ENCODE measurements around the gene EXOSC3. TPM values are rescaled to one million over a fixed set of nuclear protein-coding genes. Genes with fewer than 3 reads are reported as not detected.
A peak's percentile ranks its signal among the peaks of the same experiment; 100 is the strongest.

The EXOSC3 gene
- total and polyA plus RNA-seq, 2 of the 13 experiments (the other 11 are each of a cell fraction or from before 2014, with no cell fraction given), result 17.5 to 68.7 TPM

DNA sequence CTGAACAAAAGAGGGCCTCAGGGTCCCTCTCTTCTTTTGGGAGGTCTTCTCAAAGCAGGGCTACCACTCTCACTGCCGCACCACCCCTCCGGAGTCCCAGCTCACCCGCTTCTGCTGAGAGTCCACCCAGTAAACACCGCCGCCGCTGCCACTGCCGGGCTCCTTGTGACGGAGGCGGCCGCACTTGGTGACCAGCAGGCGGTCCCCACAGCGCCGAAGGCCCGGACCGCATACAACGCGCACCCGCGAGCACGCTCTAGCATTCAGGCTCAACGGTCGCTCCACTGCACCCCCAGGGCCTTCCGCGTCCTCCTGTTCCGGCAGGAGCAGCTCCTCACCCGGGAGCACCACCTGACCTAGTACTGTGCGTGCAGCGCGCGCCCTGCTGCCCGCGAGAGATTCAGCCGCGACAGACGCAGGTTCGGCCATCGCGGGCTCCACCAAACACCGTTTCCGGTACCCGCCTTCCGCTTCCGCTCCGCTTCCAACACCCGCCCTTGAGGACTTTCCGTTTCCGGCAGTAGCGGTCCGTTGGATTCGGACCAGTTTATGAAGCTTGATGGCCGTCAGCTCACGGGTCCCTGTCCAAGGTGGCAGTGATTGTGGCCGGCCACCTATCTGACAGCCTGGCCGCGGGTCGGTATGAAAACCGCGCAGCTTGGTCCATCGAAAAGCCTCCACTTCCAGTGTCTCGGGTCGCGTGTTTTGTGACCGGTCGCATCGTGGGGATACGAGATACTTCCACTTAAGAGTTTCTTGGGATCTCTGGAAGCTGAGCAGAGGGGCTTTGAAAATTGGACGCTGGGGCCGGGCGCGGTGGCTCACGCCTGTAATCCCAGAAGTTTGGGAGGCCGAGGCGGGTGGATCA, at the start of gene EXOSC3 (continued):
- TF ChIP-seq, protein P1, sequence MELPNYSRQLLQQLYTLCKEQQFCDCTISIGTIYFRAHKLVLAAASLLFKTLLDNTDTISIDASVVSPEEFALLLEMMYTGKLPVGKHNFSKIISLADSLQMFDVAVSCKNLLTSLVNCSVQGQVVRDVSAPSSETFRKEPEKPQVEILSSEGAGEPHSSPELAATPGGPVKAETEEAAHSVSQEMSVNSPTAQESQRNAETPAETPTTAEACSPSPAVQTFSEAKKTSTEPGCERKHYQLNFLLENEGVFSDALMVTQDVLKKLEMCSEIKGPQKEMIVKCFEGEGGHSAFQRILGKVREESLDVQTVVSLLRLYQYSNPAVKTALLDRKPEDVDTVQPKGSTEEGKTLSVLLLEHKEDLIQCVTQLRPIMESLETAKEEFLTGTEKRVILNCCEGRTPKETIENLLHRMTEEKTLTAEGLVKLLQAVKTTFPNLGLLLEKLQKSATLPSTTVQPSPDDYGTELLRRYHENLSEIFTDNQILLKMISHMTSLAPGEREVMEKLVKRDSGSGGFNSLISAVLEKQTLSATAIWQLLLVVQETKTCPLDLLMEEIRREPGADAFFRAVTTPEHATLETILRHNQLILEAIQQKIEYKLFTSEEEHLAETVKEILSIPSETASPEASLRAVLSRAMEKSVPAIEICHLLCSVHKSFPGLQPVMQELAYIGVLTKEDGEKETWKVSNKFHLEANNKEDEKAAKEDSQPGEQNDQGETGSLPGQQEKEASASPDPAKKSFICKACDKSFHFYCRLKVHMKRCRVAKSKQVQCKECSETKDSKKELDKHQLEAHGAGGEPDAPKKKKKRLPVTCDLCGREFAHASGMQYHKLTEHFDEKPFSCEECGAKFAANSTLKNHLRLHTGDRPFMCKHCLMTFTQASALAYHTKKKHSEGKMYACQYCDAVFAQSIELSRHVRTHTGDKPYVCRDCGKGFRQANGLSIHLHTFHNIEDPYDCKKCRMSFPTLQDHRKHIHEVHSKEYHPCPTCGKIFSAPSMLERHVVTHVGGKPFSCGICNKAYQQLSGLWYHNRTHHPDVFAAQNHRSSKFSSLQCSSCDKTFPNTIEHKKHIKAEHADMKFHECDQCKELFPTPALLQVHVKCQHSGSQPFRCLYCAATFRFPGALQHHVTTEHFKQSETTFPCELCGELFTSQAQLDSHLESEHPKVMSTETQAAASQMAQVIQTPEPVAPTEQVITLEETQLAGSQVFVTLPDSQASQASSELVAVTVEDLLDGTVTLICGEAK (IDR thresholded peaks at IDR 0.05), result peak; percentile 89
- TF ChIP-seq, protein P1 (CRISPR knock-in tag; IDR thresholded peaks at IDR 0.05), result peak; percentile 81
- TF ChIP-seq RAD51 (IDR thresholded peaks at IDR 0.05; ENCODE audit: borderline replicate concordance), result no peak
- no peak for TF ChIP-seq SRSF4 (IDR thresholded peaks at IDR 0.05; ENCODE audit: low read depth, low read length, poor library complexity, severe bottlenecking)
- TF ChIP-seq, protein P2, sequence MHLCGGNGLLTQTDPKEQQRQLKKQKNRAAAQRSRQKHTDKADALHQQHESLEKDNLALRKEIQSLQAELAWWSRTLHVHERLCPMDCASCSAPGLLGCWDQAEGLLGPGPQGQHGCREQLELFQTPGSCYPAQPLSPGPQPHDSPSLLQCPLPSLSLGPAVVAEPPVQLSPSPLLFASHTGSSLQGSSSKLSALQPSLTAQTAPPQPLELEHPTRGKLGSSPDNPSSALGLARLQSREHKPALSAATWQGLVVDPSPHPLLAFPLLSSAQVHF (CRISPR knock-in tag; IDR thresholded peaks at IDR 0.05), result 0 out of 2 replicates have a peak, but pooled peaks have one; percentile 32
- no peak for TF ChIP-seq ZNF557 (CRISPR knock-in tag; IDR thresholded peaks at IDR 0.05)
- TF ChIP-seq RARG (CRISPR knock-in tag; IDR thresholded peaks at IDR 0.05; ENCODE audit: low read depth), result 0 out of 2 replicates have a peak, but pooled peaks have one; percentile 79
- no peak for TF ChIP-seq SNAPC2 (CRISPR knock-in tag; IDR thresholded peaks at IDR 0.05)
- TF ChIP-seq HMGA1 (CRISPR knock-in tag; conservative IDR thresholded peaks at IDR 0.05), result no peak
- TF ChIP-seq ZNF652 (CRISPR knock-in tag; IDR thresholded peaks at IDR 0.05; ENCODE audit: borderline replicate concordance, low read depth), result no peak
- no peak for TF ChIP-seq CENPT (CRISPR knock-in tag; IDR thresholded peaks at IDR 0.05; ENCODE audit: low read depth)
- no peak for TF ChIP-seq NFIB (CRISPR knock-in tag; IDR thresholded peaks at IDR 0.05; ENCODE audit: borderline replicate concordance)
- no peak for TF ChIP-seq ADNP (CRISPR knock-in tag; IDR thresholded peaks at IDR 0.05)
- TF ChIP-seq, protein P3, sequence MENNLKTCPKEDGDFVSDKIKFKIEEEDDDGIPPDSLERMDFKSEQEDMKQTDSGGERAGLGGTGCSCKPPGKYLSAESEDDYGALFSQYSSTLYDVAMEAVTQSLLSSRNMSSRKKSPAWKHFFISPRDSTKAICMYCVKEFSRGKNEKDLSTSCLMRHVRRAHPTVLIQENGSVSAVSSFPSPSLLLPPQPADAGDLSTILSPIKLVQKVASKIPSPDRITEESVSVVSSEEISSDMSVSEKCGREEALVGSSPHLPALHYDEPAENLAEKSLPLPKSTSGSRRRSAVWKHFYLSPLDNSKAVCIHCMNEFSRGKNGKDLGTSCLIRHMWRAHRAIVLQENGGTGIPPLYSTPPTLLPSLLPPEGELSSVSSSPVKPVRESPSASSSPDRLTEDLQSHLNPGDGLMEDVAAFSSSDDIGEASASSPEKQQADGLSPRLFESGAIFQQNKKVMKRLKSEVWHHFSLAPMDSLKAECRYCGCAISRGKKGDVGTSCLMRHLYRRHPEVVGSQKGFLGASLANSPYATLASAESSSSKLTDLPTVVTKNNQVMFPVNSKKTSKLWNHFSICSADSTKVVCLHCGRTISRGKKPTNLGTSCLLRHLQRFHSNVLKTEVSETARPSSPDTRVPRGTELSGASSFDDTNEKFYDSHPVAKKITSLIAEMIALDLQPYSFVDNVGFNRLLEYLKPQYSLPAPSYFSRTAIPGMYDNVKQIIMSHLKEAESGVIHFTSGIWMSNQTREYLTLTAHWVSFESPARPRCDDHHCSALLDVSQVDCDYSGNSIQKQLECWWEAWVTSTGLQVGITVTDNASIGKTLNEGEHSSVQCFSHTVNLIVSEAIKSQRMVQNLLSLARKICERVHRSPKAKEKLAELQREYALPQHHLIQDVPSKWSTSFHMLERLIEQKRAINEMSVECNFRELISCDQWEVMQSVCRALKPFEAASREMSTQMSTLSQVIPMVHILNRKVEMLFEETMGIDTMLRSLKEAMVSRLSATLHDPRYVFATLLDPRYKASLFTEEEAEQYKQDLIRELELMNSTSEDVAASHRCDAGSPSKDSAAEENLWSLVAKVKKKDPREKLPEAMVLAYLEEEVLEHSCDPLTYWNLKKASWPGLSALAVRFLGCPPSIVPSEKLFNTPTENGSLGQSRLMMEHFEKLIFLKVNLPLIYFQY (CRISPR knock-in tag; IDR thresholded peaks at IDR 0.05; ENCODE audit: borderline replicate concordance), result no peak
- no peak for TF ChIP-seq MED8 (CRISPR knock-in tag; IDR thresholded peaks at IDR 0.05; ENCODE audit: insufficient replicate concordance)
